ENCODE data around the gene SMYD4.

Gene SMYD4

DNA sequence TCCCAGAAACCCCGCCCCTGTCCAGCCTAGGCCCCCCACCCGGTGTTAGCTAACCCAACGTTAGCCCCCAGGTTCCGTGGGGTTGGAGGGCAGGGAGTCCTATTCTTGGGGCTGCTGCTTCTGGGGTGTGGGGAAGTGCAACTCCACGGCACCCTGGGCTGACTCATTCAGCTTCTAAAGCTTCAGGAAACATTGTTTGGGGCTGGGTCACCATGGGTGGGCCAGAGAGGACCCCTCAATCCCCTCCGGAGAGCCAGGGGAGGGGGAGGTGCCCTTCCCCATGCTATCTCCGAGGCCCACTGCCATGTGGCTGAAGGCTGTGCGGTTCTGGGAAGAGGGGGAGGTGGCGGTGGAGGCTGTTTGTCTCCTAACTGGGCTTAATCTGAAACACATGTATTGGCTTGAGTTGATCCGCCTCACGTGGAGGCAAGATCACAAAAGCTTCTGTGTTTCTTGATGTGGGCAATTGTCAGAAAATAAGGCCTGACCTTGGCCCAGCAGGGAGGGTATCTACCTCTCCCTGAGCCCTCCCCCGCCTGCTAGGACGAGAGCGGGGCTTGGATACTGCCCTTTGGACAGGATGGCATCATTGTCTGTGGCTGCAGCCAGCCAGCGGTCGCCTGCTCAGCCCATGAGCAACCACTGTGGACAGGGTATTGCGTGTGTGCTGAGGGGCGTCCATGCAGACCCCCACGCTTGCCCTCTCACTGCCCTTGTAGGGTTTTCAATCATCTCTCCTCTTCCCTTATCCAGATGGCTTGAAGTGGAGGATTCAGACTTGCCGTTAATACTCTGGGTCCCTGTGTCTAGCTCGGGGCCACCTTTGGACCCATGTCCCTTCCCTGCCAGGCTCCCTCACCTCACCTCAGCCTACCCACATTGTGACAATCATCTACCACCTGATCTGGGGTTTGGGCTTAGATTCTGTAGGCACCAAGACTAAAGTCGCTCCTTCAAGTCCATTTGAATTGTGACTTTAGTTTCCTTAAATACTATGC lies 66.5 kb downstream of the SMYD4 start:
- H3K4me3 Mint-ChIP-seq = no peak overlapping the region
- H3K4me1 Mint-ChIP-seq (ENCODE audit: low read depth) = peaks cover 37% of the 10 kb centered on the region
- peak; percentile 56 for DNase-seq
- no peaks in the 10 kb centered on the region for H3K9me3 Mint-ChIP-seq
- peak overlapping the region; percentile 76 for H3K27ac Mint-ChIP-seq
- no peaks in the 10 kb centered on the region for H3K27me3 Mint-ChIP-seq
- H3K36me3 Mint-ChIP-seq (ENCODE audit: low read depth) = no peaks in the 10 kb centered on the region

DNA sequence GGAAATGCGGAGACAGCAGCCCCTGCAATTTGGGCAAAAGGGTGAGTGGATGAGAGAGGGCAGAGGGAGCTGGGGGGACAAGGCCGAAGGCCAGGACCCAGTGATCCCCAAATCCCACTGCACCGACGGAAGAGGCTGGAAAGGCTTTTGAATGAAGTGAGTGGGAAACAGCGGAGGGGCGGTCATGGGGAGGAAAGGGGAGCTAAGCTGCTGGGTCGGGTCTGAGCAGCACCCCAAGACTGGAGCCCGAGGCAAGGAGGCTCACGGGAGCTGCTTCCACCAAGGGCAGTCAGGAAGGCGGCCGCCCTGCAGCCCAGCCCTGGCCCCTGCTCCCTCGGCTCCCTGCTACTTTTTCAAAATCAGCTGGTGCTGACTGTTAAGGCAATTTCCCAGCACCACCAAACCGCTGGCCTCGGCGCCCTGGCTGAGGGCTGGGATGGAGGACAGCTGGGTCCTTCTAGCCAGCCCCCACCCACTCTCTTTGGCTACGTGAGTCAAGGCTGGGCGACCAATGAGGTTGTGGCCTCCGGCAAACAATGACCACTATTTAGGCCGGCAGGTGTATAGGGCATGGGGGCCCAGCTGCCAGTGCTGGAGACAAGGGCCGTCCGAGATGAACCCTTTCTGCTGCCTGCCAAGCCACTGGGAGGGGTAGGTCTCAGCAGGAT lies 67.3 kb downstream of the SMYD4 start:
- H3K4me1 Mint-ChIP-seq (ENCODE audit: low read depth) = peaks cover 33% of the 10 kb centered on the region
- no peaks in the 10 kb centered on the region for H3K36me3 Mint-ChIP-seq (ENCODE audit: low read depth)
- H3K27me3 Mint-ChIP-seq = no peaks in the 10 kb centered on the region
- peak overlapping the region; percentile 40 for H3K27ac Mint-ChIP-seq
- no peak for DNase-seq
- no peaks in the 10 kb centered on the region for H3K9me3 Mint-ChIP-seq
- H3K4me3 Mint-ChIP-seq = no peak overlapping the region

DNA sequence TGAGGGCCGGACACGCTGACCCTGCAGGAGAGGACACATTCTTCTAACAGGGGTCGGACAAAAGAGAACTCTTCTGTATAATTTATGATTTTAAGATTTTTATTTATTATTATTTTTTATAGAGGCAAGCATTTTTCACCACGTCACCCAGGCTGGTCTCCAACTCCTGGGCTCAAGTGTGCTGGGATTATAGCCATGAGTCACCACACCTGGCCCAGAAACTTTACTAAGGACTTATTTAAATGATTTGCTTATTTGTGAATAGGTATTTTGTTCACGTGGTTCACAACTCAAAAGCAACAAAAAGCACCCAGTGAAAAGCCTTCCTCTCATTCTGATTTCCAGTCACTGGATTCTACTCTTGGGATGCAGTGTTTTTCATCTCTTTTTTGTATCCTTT lies 70.2 kb downstream of the SMYD4 start:
- H3K27me3 Mint-ChIP-seq = no peaks in the 10 kb centered on the region
- H3K27ac Mint-ChIP-seq = no peak overlapping the region
- no peak overlapping the region for H3K4me3 Mint-ChIP-seq
- DNase-seq = no peak
- no peaks in the 10 kb centered on the region for H3K9me3 Mint-ChIP-seq
- H3K4me1 Mint-ChIP-seq (ENCODE audit: low read depth) = peaks cover 31% of the 10 kb centered on the region
- H3K36me3 Mint-ChIP-seq (ENCODE audit: low read depth) = no peaks in the 10 kb centered on the region

DNA sequence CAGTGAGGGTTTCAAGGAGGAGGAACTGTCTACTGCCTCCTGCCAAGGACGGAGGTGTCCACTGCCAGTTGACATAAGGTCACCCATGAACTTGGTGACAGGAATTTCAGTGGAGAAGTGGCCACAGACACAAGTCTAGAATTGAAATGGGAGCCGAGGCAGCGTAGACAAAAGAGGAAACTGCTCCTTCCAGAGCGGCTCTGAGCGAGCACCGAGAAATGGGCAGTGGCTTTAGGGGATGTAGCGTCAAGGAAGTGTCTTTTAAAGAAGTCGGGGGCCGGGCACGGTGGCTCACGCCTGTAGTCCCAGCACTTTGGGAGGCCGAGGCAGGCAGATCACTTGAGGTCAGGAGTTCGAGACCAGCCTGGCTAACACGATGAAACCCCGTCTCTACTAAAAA lies 70.9 kb downstream of the SMYD4 start:
- no peaks in the 10 kb centered on the region for H3K9me3 Mint-ChIP-seq
- no peak overlapping the region for H3K27ac Mint-ChIP-seq
- H3K4me1 Mint-ChIP-seq (ENCODE audit: low read depth) = peaks cover 24% of the 10 kb centered on the region
- no peak for DNase-seq
- H3K36me3 Mint-ChIP-seq (ENCODE audit: low read depth) = no peaks in the 10 kb centered on the region
- no peaks in the 10 kb centered on the region for H3K27me3 Mint-ChIP-seq
- H3K4me3 Mint-ChIP-seq = no peak overlapping the region

DNA sequence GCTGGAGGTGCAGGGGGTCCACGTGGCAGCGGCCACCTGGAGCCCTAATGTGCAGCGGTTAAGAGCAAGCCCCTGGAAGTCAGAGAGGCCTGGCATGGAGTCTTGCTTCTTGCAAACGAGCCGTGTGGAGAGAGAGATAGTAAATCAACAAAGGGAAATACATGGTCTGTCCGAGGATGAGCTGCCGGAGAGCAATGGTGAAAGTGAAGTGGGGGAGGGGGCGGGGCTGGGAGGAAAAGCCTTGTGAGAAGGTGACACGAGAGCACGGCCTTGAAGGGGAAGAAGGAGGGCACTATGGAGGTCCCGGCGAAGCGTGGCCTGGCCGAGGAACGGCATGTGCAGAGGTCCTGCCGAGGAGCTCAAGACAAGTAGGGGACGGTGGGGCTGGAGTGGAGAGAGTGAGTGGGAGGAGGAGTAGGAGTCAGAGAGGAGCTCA lies 73.9 kb downstream of the SMYD4 start:
- H3K27me3 Mint-ChIP-seq = no peaks in the 10 kb centered on the region
- H3K4me1 Mint-ChIP-seq (ENCODE audit: low read depth) = no peaks in the 10 kb centered on the region
- no peak for DNase-seq
- H3K36me3 Mint-ChIP-seq (ENCODE audit: low read depth) = no peaks in the 10 kb centered on the region
- no peaks in the 10 kb centered on the region for H3K9me3 Mint-ChIP-seq
- no peak overlapping the region for H3K4me3 Mint-ChIP-seq
- no peak overlapping the region for H3K27ac Mint-ChIP-seq

DNA sequence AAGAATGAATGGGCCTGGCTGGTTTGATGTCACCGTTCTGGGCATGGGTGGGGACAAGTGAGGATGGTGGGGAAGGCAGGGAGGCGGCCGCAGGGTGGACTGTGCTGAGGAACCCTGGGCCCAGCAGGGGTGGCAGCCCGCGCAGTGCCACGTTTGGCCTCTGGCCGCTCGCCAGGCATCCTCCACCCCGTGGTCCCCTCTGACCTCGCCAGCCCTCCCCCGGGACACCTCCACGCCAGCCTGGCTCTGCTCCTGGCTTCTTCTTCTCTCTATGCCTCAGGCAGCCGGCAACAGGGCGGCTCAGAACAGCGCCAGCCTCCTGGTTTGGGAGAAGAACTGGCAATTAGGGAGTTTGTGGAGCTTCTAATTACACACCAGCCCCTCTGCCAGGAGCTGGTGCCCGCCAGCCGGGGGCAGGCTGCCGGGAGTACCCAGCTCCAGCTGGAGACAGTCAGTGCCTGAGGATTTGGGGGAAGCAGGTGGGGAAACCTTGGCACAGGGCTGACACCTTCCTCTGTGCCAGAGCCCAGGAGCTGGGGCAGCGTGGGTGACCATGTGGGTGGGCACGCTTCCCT lies 74.4 kb downstream of the SMYD4 start:
- H3K9me3 Mint-ChIP-seq = no peaks in the 10 kb centered on the region
- DNase-seq = no peak

DNA sequence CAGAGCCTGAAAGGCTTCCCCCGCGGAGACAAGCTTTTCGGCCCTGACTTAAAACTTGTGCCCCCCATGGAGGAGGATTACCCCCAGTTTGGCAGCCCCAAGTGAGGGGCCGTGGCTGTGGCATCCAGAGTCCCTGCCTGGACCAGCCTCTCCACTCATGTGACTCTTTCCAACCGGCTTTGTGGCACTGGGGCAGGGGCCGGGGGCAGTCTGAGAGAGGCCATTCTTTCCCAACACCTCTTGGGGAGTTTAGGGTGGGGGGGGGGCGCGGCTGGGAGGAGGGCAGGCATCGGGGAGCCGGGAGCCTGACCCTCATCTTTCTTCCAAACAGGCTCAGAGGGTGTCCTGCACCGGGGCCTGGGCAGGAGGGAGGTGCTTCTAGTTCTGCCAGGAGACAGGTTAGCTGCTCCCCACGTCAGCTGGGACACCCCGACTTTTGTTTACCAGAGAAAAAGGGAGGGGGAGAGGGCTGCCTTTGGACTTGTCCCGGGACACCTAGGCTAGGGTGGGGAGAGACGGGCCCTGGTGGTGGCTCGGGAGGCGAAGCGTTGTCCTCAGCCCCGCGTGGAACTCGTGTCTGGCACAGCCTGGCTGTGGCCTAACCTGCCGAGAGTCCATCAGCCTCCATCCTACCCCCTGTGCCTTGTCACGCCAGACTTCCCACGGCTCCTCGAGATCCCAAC lies 75.1 kb downstream of the SMYD4 start:
- no peak for DNase-seq
- H3K36me3 Mint-ChIP-seq (ENCODE audit: low read depth) = no peaks in the 10 kb centered on the region
- H3K4me3 Mint-ChIP-seq = no peak overlapping the region
- no peak overlapping the region for H3K27ac Mint-ChIP-seq
- no peaks in the 10 kb centered on the region for H3K4me1 Mint-ChIP-seq (ENCODE audit: low read depth)
- H3K9me3 Mint-ChIP-seq = no peaks in the 10 kb centered on the region
- no peaks in the 10 kb centered on the region for H3K27me3 Mint-ChIP-seq

More for the DNA sequence above, 74.4 kb downstream of the SMYD4 start:
- Mint-ChIP-seq H3K4me1 (ENCODE audit: low read depth) (no peaks in the 10 kb centered on the region), H3K36me3 (ENCODE audit: low read depth) (no peaks in the 10 kb centered on the region), H3K4me3 (no peak overlapping the region), H3K27me3 (no peaks in the 10 kb centered on the region), H3K27ac (no peak overlapping the region)

DNA sequence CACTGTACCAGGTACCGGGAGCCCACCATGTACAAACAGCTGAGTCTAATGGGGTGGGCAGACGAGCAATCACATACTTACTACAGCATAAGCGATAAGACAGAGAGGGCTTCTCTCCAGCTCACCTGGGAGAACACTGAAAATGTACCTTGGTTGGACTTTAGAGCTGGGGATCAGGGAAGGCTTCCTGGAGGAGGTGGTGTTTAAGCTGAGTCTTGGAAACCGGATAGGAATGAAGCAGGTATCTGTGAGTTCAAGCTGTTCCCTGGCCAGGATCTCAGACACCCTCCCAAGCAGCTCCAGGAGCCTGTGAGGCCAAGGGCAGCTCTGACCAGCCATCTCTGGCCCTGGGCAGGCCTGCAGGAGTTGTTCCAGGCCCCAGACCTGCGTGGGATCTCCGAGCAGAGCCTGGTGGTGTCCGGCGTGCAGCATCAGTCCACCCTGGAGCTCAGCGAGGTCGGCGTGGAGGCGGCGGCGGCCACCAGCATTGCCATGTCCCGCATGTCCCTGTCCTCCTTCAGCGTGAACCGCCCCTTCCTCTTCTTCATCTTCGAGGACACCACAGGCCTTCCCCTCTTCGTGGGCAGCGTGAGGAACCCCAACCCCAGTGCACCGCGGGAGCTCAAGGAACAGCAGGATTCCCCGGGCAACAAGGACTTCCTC lies 75.8 kb downstream of the SMYD4 start:
- H3K4me3 Mint-ChIP-seq = no peak overlapping the region
- no peak overlapping the region for H3K27ac Mint-ChIP-seq

DNA sequence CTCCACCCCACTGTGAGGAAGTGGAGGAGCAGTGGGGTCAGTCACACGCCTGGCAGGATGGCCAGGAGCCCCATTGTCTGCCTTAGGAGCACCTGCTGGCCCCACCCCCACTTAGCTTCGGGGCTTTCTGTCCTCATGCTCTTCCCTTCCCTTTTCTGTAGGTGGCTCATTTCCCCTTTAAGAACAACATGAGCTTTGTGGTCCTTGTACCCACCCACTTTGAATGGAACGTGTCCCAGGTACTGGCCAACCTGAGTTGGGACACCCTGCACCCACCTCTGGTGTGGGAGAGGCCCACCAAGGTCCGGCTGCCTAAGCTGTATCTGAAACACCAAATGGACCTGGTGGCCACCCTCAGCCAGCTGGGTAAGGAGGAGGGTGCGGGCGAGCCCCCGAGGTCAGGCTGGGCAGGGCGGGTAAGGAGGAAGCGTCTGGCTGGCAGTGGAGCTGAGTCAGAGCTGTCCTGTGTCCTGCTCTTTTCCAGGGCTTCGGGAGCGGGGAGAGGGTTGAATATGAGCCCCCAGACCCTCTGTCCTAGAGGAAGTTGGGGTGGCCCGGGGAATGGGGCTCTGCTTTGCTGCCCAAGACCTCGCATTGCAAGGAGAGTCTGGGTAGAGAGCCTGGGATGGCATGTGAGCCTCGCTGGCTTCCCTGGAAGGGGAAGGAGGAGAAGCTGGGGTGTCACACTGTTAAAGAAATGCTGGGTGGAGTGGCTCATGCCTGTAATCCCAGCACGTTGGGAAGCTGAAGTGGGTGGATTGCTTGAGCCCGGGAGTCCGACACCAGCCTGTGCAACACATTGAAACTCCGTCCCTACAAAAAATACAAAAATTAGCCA lies 77.1 kb downstream of the SMYD4 start:
- Mint-ChIP-seq H3K27ac (no peak overlapping the region), H3K9me3 (no peaks in the 10 kb centered on the region), H3K4me3 (no peak overlapping the region), H3K27me3 (no peaks in the 10 kb centered on the region), H3K36me3 (ENCODE audit: low read depth) (no peaks in the 10 kb centered on the region), H3K4me1 (ENCODE audit: low read depth) (no peaks in the 10 kb centered on the region)
- no peak for DNase-seq

More for the DNA sequence above, 75.8 kb downstream of the SMYD4 start:
- Mint-ChIP-seq H3K9me3 (no peaks in the 10 kb centered on the region), H3K36me3 (ENCODE audit: low read depth) (no peaks in the 10 kb centered on the region), H3K27me3 (no peaks in the 10 kb centered on the region), H3K4me1 (ENCODE audit: low read depth) (no peaks in the 10 kb centered on the region)
- no peak for DNase-seq

DNA sequence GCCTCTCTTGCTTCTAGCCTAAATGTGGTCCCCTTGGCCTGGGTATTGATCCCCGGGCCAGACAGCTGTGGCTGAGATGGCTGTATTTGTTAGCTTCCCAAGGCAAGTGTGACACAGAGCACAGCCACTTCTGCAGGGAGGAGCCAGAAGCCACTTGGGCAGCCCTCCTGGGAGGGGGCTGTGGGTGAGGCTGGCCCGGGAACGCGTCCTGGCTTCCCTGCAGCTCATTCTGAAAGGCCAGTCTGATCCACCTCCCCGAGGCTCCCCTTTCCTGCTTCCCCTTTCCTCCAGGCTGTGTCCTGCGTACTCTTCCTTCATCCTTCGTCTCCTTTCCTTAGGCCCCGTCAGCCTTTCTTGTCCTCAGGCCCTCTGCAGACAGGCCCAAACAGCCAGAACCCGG lies 79.1 kb downstream of the SMYD4 start:
- DNase-seq = no peak
- Mint-ChIP-seq H3K4me3 (no peak overlapping the region), H3K27ac (no peak overlapping the region), H3K4me1 (ENCODE audit: low read depth) (no peaks in the 10 kb centered on the region), H3K27me3 (no peaks in the 10 kb centered on the region), H3K9me3 (no peaks in the 10 kb centered on the region), H3K36me3 (ENCODE audit: low read depth) (no peaks in the 10 kb centered on the region)

DNA sequence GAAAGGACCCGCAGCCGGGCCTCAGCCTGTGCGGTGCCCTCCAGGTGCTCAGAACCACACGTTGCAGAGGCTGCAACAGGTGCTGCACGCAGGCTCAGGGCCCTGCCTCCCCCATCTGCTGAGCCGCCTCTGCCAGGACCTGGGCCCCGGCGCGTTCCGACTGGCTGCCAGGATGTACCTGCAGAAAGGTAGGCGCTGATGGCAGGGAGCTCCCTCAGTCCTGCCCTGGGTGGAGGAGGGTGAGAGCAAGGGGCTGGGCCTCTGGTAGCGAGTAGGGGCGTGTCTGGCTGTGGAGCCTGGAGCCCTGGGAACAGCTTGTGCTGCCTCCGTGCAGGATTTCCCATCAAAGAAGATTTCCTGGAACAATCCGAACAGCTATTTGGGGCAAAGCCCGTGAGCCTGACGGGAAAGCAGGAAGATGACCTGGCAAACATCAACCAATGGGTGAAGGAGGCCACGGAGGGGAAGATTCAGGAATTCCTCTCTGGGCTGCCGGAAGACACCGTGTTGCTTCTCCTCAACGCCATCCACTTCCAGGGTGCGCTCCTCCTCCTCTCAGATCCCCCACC lies 82.6 kb downstream of the SMYD4 start:
- no peak for DNase-seq
- no peaks in the 10 kb centered on the region for H3K27me3 Mint-ChIP-seq
- H3K4me1 Mint-ChIP-seq (ENCODE audit: low read depth) = no peaks in the 10 kb centered on the region
- no peak overlapping the region for H3K4me3 Mint-ChIP-seq
- no peaks in the 10 kb centered on the region for H3K36me3 Mint-ChIP-seq (ENCODE audit: low read depth)
- H3K27ac Mint-ChIP-seq = no peak overlapping the region
- H3K9me3 Mint-ChIP-seq = no peaks in the 10 kb centered on the region

DNA sequence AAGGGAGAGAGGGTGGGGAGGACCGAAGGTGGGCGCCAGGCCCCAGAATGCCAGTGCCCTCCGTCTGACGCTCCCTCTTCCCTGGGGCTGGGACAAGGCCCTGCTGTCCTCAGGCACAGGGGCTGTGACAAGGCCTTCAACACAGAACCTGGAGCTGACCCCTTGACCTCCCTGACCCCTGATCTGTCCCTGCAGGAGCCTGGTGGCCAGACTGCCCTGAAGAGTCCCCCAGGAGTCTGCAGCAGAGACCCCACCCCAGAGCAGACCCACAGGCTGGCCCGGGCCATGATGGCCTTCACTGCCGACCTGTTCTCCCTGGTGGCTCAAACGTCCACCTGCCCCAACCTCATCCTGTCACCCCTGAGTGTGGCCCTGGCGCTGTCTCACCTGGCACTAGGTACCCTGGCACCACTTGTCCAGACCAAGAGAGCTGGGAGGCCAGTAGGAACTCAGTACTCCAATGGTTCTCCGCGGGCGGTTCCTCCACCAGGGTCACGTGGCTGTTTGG lies 84.1 kb downstream of the SMYD4 start:
- DNase-seq = no peak
- no peaks in the 10 kb centered on the region for H3K4me1 Mint-ChIP-seq (ENCODE audit: low read depth)
- no peaks in the 10 kb centered on the region for H3K9me3 Mint-ChIP-seq
- no peak overlapping the region for H3K27ac Mint-ChIP-seq
- no peaks in the 10 kb centered on the region for H3K27me3 Mint-ChIP-seq
- no peaks in the 10 kb centered on the region for H3K36me3 Mint-ChIP-seq (ENCODE audit: low read depth)
- no peak overlapping the region for H3K4me3 Mint-ChIP-seq
